Measurements from ENCODE around the gene CAP2. TPM values are rescaled to one million over a fixed set of nuclear protein-coding genes. Genes with fewer than 3 reads are reported as not detected.
"Not testable (repeated sequence)": the region's sequence is repeated elsewhere in the genome, so short reads cannot be mapped to it uniquely, and the experiment has no call there.

Gene CAP2
- total RNA-seq, 2 donors from 2014 or later = 2.7 to 10.4 TPM

DNA sequence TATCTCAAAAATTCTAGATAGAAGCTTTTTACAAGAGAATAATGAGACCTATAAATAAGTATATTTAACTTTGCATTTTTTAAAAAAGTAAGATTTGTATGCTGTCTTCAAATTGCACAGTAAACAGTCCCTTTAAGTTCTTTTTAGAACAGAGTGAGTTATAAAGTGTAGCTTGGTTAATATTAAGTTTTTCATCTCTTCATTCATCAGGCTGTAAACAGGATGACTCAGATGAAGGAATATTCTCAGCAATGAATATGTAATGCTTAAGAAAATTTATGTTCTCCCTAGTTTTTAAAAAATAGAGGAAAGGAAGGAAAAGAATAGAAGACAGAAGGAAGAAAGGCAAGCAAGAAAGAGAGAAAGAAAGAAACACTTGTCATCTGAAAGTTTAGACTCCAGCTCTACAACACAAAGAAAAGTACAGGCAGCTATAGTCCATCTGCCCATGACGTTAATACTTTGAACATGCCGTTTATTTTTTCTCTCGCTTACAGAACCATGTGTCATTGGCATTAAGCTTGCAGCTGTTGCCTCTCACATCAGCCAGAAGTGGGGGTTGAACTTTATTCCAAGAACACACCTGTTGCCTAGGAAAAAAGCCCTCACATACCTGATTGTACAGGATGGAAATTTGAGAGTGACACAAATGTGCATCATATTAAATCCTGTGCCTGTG, 36.1 kb downstream of the CAP2 start:
- DNase-seq = no peak
- H3K9me3 ChIP-seq = no peaks in the 10 kb centered on the region
- intact Hi-C loops (cut with DNase I) = no loop called here
- H3K4me3 ChIP-seq = no peak overlapping the region
- no peaks in the 10 kb centered on the region for H3K36me3 ChIP-seq
- TF ChIP-seq, protein P1, sequence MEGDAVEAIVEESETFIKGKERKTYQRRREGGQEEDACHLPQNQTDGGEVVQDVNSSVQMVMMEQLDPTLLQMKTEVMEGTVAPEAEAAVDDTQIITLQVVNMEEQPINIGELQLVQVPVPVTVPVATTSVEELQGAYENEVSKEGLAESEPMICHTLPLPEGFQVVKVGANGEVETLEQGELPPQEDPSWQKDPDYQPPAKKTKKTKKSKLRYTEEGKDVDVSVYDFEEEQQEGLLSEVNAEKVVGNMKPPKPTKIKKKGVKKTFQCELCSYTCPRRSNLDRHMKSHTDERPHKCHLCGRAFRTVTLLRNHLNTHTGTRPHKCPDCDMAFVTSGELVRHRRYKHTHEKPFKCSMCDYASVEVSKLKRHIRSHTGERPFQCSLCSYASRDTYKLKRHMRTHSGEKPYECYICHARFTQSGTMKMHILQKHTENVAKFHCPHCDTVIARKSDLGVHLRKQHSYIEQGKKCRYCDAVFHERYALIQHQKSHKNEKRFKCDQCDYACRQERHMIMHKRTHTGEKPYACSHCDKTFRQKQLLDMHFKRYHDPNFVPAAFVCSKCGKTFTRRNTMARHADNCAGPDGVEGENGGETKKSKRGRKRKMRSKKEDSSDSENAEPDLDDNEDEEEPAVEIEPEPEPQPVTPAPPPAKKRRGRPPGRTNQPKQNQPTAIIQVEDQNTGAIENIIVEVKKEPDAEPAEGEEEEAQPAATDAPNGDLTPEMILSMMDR (IDR thresholded peaks at IDR 0.05) = no peak
- H3K4me1 ChIP-seq = no peaks in the 10 kb centered on the region
- H3K27ac ChIP-seq = no peak overlapping the region
- no peak overlapping the region for H3K9ac ChIP-seq (ENCODE audit: low read depth in 2 of 2, low read length in 2 of 2)
- no peaks in the 10 kb centered on the region for H3K27me3 ChIP-seq

DNA sequence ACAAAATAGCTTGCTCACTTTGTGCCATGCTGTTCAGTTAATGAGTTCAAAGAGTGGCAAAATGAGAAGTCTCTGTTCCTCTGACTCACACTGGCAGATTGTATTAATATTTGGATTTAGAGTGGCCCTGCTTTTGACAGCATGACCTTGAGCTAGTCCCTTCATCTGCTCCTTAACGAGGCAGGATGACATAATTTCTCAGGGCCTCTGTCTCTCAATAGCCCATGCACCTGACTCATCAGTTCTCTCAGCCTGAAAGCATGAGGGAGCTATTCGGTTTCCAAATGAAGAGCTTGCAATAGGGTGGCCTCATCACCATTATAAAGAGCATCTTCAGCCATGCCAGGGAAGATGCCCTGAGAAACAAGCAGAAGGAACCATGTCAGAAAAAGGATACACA, 38.2 kb downstream of the CAP2 start:
- Histone ChIP-seq H3K4me3 (no peak overlapping the region), H3K27me3 (no peaks in the 10 kb centered on the region), H3K9me3 (no peaks in the 10 kb centered on the region), H3K27ac (no peak overlapping the region), H3K4me1 (no peaks in the 10 kb centered on the region), H3K36me3 (no peaks in the 10 kb centered on the region), H3K9ac (ENCODE audit: low read depth in 2 of 2, low read length in 2 of 2) (no peak overlapping the region)
- TF ChIP-seq, protein P1 (IDR thresholded peaks at IDR 0.05) = no peak
- intact Hi-C loops (cut with DNase I) = no loop called here
- DNase-seq = no peak

DNA sequence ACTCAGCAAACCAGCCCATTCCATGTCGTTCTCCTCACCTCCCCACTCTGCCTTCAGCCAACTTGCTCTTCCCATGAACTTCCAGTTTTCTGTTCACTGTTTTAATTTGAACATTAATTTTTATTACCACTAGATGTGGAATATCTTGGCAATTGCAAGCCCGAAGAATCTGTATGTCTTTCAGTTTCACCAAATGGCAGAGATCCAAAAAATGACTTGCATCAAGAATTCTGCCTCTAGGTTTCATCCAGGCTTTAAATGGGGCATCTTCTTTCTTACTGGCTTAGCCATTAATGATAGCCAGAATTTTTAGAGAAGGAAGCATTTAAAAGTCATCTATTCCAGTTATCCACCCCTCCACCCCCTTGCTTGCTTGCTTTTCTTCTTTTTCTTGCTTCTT, 39.0 kb downstream of the CAP2 start:
- no peak for DNase-seq
- Histone ChIP-seq H3K27ac (no peak overlapping the region), H3K36me3 (no peaks in the 10 kb centered on the region), H3K27me3 (no peaks in the 10 kb centered on the region), H3K4me1 (no peaks in the 10 kb centered on the region), H3K4me3 (no peak overlapping the region), H3K9ac (ENCODE audit: low read depth in 2 of 2, low read length in 2 of 2) (no peak overlapping the region), H3K9me3 (no peaks in the 10 kb centered on the region)
- intact Hi-C loops (cut with DNase I) = no loop called here
- TF ChIP-seq, protein P1 (IDR thresholded peaks at IDR 0.05) = no peak

DNA sequence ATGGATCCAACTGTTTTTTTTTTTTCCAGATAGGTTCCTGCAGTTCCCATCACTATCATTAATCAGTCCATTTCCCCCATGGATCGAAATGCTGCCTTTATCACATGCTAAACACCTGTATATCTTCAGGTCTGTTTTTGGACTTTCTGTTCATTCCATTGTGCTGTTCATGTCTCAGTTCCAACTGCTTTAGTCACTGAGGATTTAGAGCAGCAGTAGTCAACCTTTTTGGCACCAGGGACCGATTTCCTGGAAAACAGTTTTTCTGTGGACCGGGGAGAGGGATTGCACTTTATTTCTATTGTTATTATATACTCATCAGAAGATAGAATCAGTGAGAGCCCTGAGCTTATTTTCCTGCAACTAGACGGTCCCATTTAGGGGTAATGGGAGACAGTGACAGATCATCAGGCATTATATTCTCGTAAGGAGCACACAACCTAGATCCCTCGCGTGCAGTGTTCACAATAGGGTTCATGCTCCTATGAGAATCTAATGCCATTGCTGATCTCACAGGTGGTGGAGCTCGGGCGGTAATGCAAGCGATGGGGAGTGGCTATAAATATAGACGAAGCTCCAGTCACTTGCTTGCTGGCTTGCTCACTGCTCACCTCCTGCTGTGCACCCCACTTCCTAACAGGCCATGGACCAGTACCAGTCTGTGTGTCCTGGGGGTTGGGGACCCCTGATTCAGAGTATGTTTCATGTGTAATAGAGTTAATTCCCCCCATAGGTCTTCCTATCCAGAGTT, 46.0 kb downstream of the CAP2 start:
- Histone ChIP-seq H3K36me3 (no peaks in the 10 kb centered on the region), H3K9ac (ENCODE audit: low read depth in 2 of 2, low read length in 2 of 2) (no peak overlapping the region), H3K27ac (no peak overlapping the region), H3K9me3 (no peaks in the 10 kb centered on the region), H3K4me1 (no peaks in the 10 kb centered on the region), H3K4me3 (no peak overlapping the region), H3K27me3 (no peaks in the 10 kb centered on the region)
- TF ChIP-seq, protein P1 (IDR thresholded peaks at IDR 0.05) = no peak
- intact Hi-C loops (cut with DNase I) = no loop called here
- no peak for DNase-seq

DNA sequence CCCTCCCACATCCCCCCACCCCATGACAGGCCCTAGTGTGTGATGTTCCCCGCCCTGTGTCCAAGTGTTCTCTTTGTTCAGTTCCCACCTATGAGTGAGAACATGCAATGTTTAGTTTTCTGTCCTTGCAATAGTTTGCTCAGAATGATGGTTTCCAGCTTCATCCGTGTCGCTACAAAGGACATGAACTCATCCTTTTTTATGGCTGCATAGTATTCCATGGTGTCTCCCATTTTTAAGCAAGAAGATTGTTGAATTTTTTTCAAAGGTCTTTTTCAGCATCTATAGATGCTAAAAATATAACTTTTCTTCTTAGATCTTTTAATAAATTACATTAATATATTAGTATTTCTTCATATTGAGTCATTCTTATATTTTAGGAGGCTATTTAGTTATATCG, 47.4 kb downstream of the CAP2 start:
- H3K27ac ChIP-seq; DNase-seq; H3K27me3 ChIP-seq; H3K9ac ChIP-seq (ENCODE audit: low read depth in 2 of 2, low read length in 2 of 2); H3K4me1 ChIP-seq; H3K4me3 ChIP-seq; H3K36me3 ChIP-seq; H3K9me3 ChIP-seq; intact Hi-C loops (cut with DNase I): not testable (repeated sequence)

DNA sequence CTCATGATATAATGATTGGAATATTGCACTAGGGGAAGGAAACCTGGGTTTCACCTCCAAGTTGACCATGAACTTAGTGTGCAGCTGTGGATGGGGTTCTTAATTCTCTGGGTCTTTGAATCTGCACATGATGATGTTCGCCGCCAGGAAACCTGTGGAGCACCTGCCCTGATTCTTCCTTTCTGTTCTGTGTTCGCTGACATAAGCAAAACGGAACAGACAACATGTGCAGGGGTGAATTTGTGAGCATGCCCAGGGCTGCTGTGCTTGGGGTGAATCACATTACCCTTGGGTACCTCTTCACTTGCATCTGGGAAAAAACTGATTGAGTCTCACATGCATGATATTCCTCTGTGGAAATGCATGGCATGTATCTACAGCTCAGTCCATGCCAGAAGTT, 48.8 kb downstream of the CAP2 start:
- Histone ChIP-seq H3K9me3 (no peaks in the 10 kb centered on the region), H3K9ac (ENCODE audit: low read depth in 2 of 2, low read length in 2 of 2) (no peak overlapping the region), H3K27ac (no peak overlapping the region), H3K4me3 (no peak overlapping the region), H3K36me3 (no peaks in the 10 kb centered on the region), H3K27me3 (no peaks in the 10 kb centered on the region), H3K4me1 (no peaks in the 10 kb centered on the region)
- intact Hi-C loops (cut with DNase I) = no loop called here
- no peak for DNase-seq
- TF ChIP-seq, protein P1 (IDR thresholded peaks at IDR 0.05) = no peak
